GM12878 (cell line): ENCODE data around the gene HMGN1. TPM values are rescaled to one million over a fixed set of nuclear protein-coding genes. Genes with fewer than 3 reads are reported as not detected.

ENCODE experiments used
- polyA plus RNA-seq, 11 experiments: library from polyadenylated mRNA; depleted of rRNA in 4 of 11; unstranded in 6 of 11; stranded (reverse) in 5 of 11; fragments of >200 nt; fragmentation: Nextera tagmentation in 4 of 11; fragmentation: Illumina TruSeq in 1 of 11; extraction: Ambion mirVana in 4 of 11; extraction: Trizol in 1 of 11; gene quantifications; 1 replicate in 1 of 11; 2 replicates in 10 of 11; pipeline versions ENCODE4 v1.2.1 to v1.2.3, GENCODE V29; 2011 to 2016; ENCODE audit warnings: inconsistent platforms in 2 of 11, missing spikeins in 2 of 11, low read depth in 1 of 11
- small RNA-seq: library from RNA; depleted of rRNA; stranded (forward); fragments of <200 nt; gene quantifications from one replicate; pipeline ENCODE3, GENCODE V24; 2014
- total RNA-seq, 4 experiments: library from RNA; depleted of rRNA in 3 of 4; stranded (reverse); fragments of >200 nt in 3 of 4; fragmentation: Illumina TruSeq in 1 of 4; extraction: Trizol in 1 of 4; gene quantifications; 2 replicates each; pipeline versions ENCODE4 v1.2.1 to v1.2.3, GENCODE V29; 2013 to 2021

The HMGN1 gene
- total and polyA plus RNA-seq, 10 of the 15 experiments (the other 5 are each of a cell fraction or from before 2014, with no cell fraction given) = 120 to 798 (median 396) TPM

Small RNA genes lying within 50 kb of the gene (small RNA-seq; reads per million reads assigned to genes)
- not detected for gene RF00019

Other genes starting within 250 kb of the HMGN1 start
- 111 and 125 TPM in 2 replicates for gene PSMG1, start 165.6 kb downstream of the HMGN1 start, total RNA-seq (2014; rRNA removed)
- gene PSMG1, start 165.6 kb downstream of the HMGN1 start, total RNA-seq (2014; rRNA removed; fragmentation: Illumina TruSeq; extraction: Trizol) = 122 and 135 TPM in 2 replicates
- gene PSMG1, start 165.6 kb downstream of the HMGN1 start, total RNA-seq (2021) = 95.2 and 99.3 TPM in 2 replicates
- gene PSMG1, start 165.6 kb downstream of the HMGN1 start, polyA plus RNA-seq (2011; rRNA removed) = 65.0 and 83.6 TPM in 2 replicates
- 153 and 183 TPM in 2 replicates for gene PSMG1, start 165.6 kb downstream of the HMGN1 start, polyA plus RNA-seq (2014; fragmentation: Illumina TruSeq; extraction: Trizol)
- gene PSMG1, start 165.6 kb downstream of the HMGN1 start, polyA plus RNA-seq (2014; fragmentation: Nextera tagmentation; extraction: Ambion mirVana) = 10 to 100 TPM; 21.3 to 79.8 TPM
- 102 and 130 TPM in 2 replicates for gene PSMG1, start 165.6 kb downstream of the HMGN1 start, polyA plus RNA-seq (2014; rRNA removed)
- 100 to 1,000 TPM; 241 to 248 TPM for gene PSMG1, start 165.6 kb downstream of the HMGN1 start, polyA plus RNA-seq (2016; fragmentation: Nextera tagmentation; extraction: Ambion mirVana)
- gene BRWD1, start 35.5 kb downstream of the HMGN1 start, total RNA-seq (2014; rRNA removed) = 12.7 and 14.4 TPM in 2 replicates
- 16.9 and 19.5 TPM in 2 replicates for gene BRWD1, start 35.5 kb downstream of the HMGN1 start, total RNA-seq (2014; rRNA removed; fragmentation: Illumina TruSeq; extraction: Trizol)
- gene BRWD1, start 35.5 kb downstream of the HMGN1 start, total RNA-seq (2021) = 14.5 and 14.7 TPM in 2 replicates
- gene BRWD1, start 35.5 kb downstream of the HMGN1 start, polyA plus RNA-seq (2011; rRNA removed) = 19.0 and 28.3 TPM in 2 replicates
- gene BRWD1, start 35.5 kb downstream of the HMGN1 start, polyA plus RNA-seq (2014; fragmentation: Illumina TruSeq; extraction: Trizol) = 7.9 and 10.9 TPM in 2 replicates
- 1 to 10 TPM; 3.1 to 3.4 TPM for gene BRWD1, start 35.5 kb downstream of the HMGN1 start, polyA plus RNA-seq (2014; fragmentation: Nextera tagmentation; extraction: Ambion mirVana)
- gene BRWD1, start 35.5 kb downstream of the HMGN1 start, polyA plus RNA-seq (2014; rRNA removed) = 6.6 and 7.1 TPM in 2 replicates
- 10 to 100 TPM; 14.4 to 15.2 TPM for gene BRWD1, start 35.5 kb downstream of the HMGN1 start, polyA plus RNA-seq (2016; fragmentation: Nextera tagmentation; extraction: Ambion mirVana)
- 0.38 TPM in 1 of 2 replicates, not detected in the other for gene LCA5L, start 96.7 kb upstream of the HMGN1 start, total RNA-seq (2014; rRNA removed)
- 0.18 TPM in 2 replicates for gene LCA5L, start 96.7 kb upstream of the HMGN1 start, total RNA-seq (2014; rRNA removed; fragmentation: Illumina TruSeq; extraction: Trizol)
- 0.19 TPM in 1 of 2 replicates, not detected in the other for gene LCA5L, start 96.7 kb upstream of the HMGN1 start, total RNA-seq (2021)
- gene LCA5L, start 96.7 kb upstream of the HMGN1 start, polyA plus RNA-seq (2011; rRNA removed) = 0.22 and 0.23 TPM in 2 replicates
- 0.44 and 0.73 TPM in 2 replicates for gene LCA5L, start 96.7 kb upstream of the HMGN1 start, polyA plus RNA-seq (2014; fragmentation: Illumina TruSeq; extraction: Trizol)
- gene LCA5L, start 96.7 kb upstream of the HMGN1 start, polyA plus RNA-seq (2014; fragmentation: Nextera tagmentation; extraction: Ambion mirVana) = under 1 TPM; 0.22 to 0.55 TPM
- gene LCA5L, start 96.7 kb upstream of the HMGN1 start, polyA plus RNA-seq (2014; rRNA removed) = 0.22 and 0.26 TPM in 2 replicates
- under 1 TPM; 0.29 to 0.46 TPM for gene LCA5L, start 96.7 kb upstream of the HMGN1 start, polyA plus RNA-seq (2016; fragmentation: Nextera tagmentation; extraction: Ambion mirVana)
- 0.45 and 0.54 TPM in 2 replicates for gene SH3BGR, start 102.9 kb upstream of the HMGN1 start, total RNA-seq (2014; rRNA removed)
- 0.97 and 1.6 TPM in 2 replicates for gene SH3BGR, start 102.9 kb upstream of the HMGN1 start, total RNA-seq (2014; rRNA removed; fragmentation: Illumina TruSeq; extraction: Trizol)
- gene SH3BGR, start 102.9 kb upstream of the HMGN1 start, total RNA-seq (2021) = 0.97 and 1.2 TPM in 2 replicates
- gene SH3BGR, start 102.9 kb upstream of the HMGN1 start, polyA plus RNA-seq (2011; rRNA removed) = 1.6 and 2.7 TPM in 2 replicates
- gene SH3BGR, start 102.9 kb upstream of the HMGN1 start, polyA plus RNA-seq (2014; fragmentation: Illumina TruSeq; extraction: Trizol) = 1.7 and 3.0 TPM in 2 replicates
- gene SH3BGR, start 102.9 kb upstream of the HMGN1 start, polyA plus RNA-seq (2014; fragmentation: Nextera tagmentation; extraction: Ambion mirVana) = 1 to 10 TPM; 1.0 to 1.7 TPM
- 0.32 and 2.3 TPM in 2 replicates for gene SH3BGR, start 102.9 kb upstream of the HMGN1 start, polyA plus RNA-seq (2014; rRNA removed)
- gene SH3BGR, start 102.9 kb upstream of the HMGN1 start, polyA plus RNA-seq (2016; fragmentation: Nextera tagmentation; extraction: Ambion mirVana) = 1 to 10 TPM; 3.5 TPM